NT2/D1 (cell line): ENCODE measurements around the gene GPR183.

ENCODE experiments used
- SUZ12 ChIP-seq: IDR thresholded peaks from 2 replicates; pipeline ENCODE4 v1.6.1; 2011; ENCODE audit not compliant: insufficient read length, insufficient read depth; ENCODE audit errors: extremely low read depth
- YY1 ChIP-seq: IDR thresholded peaks from 2 replicates; pipeline ENCODE4 v1.6.1; 2011; ENCODE audit not compliant: insufficient read length, insufficient read depth
- ZNF274 ChIP-seq: IDR thresholded peaks from 2 replicates; pipeline ENCODE4 v1.6.1; 2011; ENCODE audit warnings: mild to moderate bottlenecking, low read depth, low read length

- no peak for TF ChIP-seq SUZ12
- no peak for TF ChIP-seq YY1
- TF ChIP-seq ZNF274: no peak
These were observed 6.7 kb upstream of the GPR183 start for GRCh38 chr13:99313941-99314340.
